SK-MEL-5 (cell line): ENCODE measurements around the gene NUP210L. TPM values are rescaled to one million over a fixed set of nuclear protein-coding genes. Genes with fewer than 3 reads are reported as not detected.

Experiments
- DNase-seq: peaks from one replicate; pipeline ENCODE4 v3.0.0-alpha.2; 2016; ENCODE audit warnings: low read depth, low spot score
- in situ Hi-C: cut with HindIII; loops from 2 replicates; pipeline ENCODE4 v1.10.0; 2016; ENCODE audit warnings: low sequenced_read_pairs, high pct_unique_total_duplicates, low pct_unique_long_range_greater_than_20kb
- total RNA-seq: library from RNA; depleted of rRNA; stranded (reverse); fragments of >200 nt; shearing (Covaris generic); gene quantifications from 2 replicates; pipeline ENCODE4 v1.2.3, GENCODE V29; 2014

The NUP210L gene
- total RNA-seq, 1 experiment from 2014 or later: not detected

DNA sequence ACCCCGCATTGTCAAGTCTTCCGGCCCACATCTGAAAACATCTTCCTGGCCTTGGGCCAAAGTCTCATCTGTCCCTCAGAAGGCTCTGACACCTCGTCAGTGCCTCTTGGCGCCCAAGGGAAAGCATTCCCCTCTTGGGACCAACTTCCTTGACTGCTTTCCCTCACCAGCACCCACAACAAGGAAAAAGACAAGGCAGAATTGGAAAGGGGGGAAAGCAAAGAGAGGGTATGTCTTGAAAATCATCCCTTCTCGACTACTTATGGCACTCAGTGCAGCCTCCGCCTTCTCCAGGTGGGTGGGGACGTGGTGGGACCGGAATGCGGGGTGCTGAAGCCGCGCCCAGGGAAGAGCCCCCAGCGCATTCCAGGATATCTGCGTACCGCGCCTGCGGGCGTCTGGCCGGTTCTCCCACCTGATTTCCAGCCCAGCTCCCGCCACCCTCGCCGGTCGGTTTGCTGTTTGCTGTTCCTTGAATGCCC lies 191.0 kb downstream of the NUP210L start:
- in situ Hi-C loops: no loop called here
- no peak for DNase-seq

DNA sequence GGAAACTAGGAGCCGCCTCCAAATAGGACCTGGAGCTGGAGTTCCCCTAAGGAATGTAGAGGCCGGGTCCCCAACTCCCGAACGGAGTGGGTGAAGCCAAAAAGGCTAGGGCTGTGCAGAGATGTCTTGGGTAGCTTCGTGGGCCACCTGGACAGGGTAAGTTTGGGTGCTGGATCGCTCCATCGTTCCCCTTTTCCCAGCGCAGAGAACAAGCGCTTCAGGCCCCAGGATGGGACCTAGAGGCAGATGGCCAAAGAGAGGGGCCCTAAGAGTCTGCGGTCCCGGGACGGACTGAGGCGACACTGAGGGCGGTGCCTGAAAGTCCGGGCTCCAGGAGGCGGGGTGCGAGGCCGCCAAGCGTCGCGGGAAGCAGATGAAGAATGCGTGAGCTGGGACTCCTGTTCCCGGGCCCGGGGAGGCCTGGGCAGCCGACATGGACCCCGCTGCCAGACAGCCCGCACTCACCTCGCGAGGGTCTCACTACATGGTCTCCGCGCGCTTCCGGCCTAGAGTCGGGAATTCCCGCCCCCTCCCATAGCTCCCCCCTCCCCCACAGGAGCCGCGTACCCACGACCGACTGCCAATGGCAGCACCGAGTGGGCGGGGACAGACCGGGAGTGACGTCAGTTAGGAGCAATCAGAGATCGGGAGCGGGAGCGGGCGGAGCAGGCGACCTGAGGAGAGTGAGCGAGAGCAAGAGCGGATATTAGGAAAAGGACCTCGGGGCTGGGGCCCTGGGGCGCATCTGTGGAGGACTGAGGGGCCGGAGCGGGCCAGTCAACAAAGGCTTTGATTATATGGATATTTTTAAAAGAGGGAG lies 191.6 kb downstream of the NUP210L start, which contains the start of gene SLC39A1:
SLC39A1 (minus strand) TSS at position 508 of the 820 bp plus-strand sequence. CDS start 822 bp downstream, outside the sequence.
- peak; percentile 99 for DNase-seq
- in situ Hi-C loops: no loop called here

DNA sequence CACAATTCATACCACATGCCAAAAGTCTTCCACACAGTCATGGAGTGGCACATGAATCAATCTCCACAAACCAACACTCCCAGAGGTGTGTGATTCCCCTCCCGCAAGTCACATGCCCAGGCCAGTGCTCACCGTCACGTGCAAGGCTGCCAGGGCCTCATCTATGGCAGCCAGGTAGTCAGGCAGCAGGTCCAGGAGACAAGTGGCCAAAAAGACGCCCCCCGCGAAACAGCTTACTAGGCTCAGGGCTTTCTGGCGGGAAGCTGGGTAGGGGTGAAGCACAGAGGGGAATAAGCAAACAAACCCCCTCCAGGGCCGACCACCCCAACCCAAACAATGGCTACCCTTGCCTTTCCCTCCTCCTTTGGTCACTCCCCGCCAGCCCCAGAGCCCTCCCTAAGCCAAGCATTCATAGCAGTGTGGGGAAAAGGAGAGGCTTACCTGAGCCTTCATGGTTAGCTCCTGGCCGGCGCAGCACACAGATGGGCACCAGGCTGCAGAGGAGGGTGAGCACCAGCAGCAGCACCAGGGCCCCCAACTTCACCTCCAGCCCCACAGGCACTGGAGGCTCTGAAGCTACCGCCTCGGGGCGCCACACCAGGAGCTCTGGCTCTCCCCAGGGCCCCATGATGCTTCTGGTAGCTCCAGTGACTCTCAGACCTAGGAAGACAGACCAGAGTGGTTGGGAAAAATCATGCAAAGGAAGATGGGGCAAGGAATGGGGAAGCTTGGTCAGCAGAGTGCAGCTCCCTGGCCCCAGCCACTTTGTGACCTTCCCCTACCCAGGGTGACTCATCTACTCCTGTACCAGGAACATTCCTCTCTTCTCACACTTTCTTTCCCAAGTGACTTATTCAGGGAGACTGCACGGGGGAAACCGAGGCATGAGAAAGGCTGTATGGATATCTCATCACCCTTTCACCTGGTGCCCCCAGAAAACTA lies 192.5 kb downstream of the NUP210L start:
- DNase-seq: peak; percentile 42
- in situ Hi-C loops: no loop called here

DNA sequence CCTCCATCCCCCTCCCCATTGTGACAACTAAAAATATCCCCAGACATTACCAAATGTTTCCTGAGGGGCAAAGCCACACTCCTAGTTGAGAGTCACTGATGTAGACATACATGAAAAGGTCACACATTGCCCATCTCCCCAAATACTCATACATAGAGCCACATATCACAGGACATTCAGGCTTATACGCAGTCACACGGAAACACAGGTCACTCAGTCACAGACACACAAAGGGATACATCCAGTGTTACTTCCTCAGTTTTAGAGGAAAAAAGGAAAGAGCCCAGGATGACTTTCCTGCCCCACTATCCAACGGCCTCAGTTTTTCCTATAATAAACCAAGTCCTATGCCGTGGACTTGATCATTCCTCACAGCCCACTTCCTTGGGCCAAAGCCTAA lies 193.5 kb downstream of the NUP210L start:
- no peak for DNase-seq
- in situ Hi-C loops: no loop called here

DNA sequence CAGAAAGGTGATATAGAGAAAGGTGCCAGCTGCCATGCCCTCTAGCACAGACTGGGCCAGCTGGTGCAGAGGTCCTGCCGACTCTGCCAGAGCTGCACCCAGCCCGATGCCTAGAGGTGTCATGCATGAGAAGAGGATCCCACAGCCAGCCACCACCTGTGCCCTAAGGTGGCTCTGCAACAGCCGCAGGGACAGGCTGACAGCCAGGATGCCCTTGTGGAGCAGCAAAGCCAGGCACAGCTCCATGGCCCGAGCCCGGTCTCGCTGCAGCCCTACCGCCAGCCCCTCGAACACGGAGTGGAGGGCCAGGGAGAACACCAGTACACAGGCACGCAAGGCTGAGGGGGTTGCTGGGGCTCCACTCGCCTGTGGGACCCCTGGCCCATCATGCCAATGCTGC lies 194.7 kb downstream of the NUP210L start:
- no peak for DNase-seq
- in situ Hi-C loops: no loop called here

DNA sequence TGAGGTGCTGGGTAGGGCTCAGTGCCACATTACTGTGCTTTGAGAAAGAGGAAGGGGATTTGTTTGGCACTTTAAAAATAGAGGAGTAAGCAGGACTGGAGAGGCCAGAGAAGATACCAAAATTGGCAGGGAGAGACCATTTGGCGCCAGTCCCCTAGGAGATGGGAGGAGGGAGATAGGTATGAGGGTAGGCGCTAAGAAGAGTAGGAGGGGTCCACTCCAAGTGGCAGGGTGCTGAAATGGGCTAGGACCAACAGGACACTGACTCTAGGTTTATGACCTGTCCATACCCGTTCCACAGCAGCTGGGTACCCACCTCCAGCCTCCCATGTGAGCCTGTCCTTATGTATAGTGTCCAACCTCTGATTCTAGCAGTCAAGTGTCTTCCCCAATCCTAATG lies 195.4 kb downstream of the NUP210L start:
- no peak for DNase-seq
- in situ Hi-C loops: no loop called here

DNA sequence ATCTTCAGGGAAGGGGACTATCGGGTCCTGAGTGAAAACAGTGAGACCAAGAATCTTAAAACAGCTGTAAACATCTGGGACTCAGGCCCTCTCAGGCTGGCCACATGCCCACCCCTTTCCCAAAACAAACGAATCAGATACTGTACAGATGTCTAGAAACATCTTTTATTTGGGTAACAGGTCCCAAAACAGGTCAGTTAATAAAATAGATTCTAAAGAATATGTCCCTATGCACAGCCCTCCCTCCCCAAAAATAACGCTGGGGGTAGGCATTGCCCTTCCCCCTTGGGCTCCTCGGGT lies 196.0 kb downstream of the NUP210L start:
- in situ Hi-C loops: no loop called here
- DNase-seq: no peak

DNA sequence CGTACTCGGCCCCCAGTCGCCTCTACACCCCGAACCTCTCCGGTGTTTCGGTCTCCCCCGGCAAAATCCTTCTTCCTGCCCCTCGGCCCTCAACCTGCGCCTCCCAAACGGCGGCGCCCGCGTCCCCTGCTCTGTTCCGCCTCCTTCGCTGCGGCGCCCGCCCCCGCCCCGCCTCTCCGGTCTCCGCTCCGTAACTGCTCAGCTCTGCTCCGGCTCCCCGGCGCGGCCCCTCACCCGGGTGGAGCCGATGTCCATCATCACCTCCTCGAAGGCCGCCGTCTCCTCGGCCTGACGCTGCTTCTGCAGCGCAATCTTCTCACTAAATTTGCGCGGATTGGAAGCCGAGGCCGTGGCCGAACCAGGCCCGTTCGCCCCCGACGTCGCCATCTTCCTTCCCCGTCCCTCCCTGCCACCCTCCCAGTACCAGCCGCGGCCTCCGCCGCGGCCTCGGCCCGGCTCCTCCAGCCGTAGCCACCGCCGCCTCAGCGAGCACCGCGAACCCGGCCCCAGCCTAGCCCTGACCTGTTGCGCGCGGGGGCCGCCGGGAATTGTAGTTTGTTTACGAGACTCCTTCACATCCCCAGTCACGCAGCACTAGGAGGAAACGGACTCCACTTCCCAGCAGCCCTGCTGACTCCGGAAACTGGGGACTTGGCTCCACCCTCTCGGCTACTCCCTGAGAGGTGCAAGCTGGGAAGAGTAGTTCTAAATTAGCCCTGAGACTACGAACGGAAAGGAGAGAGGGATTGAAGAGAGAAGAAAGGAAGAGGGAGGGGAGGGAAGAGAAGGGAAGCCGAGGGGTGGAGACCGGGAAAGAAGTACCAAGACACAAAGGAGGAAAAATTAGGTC lies 196.5 kb downstream of the NUP210L start, which contains the start of gene CRTC2:
CRTC2 (minus strand) TSS at position 502 of the 850 bp plus-strand sequence; CDS start at position 387, 115 bp downstream.
- in situ Hi-C loops: no loop called here
- peak; percentile 100 for DNase-seq

DNA sequence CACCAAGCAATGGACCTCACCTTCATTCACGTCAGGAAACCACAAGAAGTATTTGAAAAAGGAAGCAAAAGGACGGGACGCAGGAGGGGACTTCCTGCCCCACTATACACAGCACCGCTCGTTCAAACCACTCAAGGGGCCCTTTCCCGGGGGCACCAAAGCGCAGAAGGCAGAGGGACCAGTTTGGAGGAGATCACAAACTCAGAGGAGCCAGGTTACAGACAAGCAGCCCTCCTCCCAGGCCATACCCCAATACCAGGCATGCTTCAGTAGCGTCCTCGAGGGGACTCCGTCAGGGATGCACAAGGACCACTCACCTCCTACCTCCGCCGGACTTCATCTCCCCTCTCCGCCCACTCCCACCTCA lies 197.1 kb downstream of the NUP210L start:
- no peak for DNase-seq
- in situ Hi-C loops: no loop called here

DNA sequence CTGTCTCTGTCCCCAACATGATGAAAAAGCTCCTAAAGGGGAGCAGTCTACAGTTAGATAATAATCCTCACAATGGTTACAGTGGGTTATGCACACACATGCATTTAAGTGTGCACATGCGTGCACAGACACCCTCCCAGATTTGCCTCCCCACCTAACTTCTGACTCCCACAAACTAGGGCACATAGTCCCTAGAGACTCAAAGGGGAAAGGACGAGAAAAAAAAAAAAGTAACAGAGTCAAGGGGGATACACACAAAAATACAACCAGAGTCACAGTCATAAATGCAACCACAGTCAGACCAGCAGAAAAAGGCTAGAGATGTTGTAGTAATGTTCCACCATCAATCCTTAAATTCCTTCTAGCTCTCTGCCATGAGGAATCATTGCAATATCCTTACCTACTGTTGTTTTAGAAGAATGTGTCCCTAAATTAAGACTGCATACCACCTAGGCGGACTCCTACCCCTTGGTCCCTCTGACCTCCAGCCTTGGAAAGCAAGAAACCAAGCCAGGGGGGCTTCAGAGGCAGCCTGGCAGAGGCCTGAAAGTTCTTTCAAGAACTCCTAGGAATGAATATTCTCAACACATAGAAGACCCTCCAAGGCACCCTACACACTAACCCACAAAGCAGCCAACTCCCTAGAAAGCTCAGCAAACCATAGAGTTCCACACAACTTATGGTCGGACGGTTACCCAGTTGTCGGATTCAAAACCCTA lies 197.7 kb downstream of the NUP210L start:
- DNase-seq: no peak
- in situ Hi-C loops: no loop called here

DNA sequence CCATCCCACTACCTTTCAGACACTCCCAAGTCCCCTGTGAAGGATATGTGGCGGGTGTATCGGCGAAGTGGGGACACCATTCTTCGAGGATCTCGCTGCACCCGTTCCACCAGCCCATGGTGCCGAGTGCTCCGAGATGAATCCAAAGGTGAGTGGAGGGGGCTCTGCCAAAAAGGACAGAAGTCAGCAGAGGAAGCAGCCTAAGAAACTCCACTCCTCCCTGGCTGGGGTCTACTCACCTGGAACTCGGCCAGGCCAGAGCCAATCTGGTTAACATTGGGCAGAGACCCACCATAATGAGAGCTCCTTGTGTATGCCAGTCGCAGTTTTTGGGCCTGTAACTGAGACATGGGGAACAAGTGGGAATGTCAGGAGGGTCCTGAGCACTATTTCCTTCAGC lies 200.0 kb downstream of the NUP210L start:
- no peak for DNase-seq
- in situ Hi-C loops: no loop called here

DNA sequence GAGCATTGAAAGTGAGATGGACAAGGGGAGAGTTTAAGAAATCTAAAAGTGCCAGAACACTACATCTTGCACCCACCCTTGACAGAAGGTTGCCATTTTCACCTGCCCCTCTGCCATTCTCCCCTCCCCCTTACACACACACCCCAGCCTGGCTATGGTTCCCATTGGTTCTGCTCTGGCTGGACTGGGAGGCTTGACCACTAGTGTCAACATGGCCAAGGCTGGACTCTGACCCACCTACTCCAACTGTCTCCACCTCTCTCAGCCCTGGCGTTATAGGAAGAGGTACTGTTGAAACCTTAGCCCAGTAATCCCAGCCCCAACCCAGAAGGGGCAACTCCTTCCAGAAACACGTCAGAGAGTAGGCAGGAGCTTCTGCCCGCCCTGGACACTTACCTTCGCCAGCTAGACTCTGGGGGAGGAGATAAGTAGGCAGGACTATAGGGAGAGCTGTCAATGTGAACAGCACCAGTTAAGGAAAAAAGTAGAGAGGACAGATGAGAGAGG lies 201.0 kb downstream of the NUP210L start:
- in situ Hi-C loops: no loop called here
- no peak for DNase-seq

DNA sequence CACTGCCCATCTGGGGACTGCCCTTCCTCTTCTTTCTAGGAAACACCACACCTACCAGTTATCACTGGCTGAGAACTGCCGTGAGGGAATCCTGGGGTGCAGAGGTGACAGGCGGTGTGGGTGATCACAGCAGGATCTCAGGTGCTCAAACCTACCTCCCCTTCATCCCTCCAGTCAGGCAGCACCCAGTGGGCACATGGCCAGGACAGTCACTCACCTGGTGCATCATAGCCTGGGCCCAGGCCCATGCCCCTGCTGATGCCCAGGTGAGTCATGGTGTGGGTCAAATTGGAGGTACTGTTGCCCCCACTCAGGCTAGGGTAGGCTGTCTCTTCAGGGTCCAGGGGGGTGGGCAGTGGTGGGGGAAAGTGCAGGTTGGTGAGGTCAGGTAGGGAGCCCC lies 203.1 kb downstream of the NUP210L start:
- DNase-seq: no peak
- in situ Hi-C loops: no loop called here

DNA sequence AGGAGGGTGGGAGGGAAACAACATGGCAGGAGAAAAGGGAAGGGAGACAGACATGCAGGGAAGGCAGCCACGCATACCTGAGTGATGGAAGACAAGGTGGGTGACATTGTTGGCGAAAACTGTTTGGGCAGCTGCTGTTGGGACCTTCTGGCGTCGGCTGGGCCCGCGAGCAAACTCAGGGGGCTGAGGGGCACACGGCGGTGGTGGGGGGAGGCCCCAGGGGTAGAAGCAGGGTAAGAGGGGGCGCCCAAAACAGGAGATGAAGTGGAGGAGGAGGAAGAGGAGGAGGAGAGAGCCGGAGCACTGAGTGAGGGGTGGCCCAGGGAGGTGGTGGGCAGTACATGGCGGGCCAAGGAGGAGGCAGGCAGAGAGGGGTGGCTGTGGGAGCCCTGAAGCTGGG lies 203.7 kb downstream of the NUP210L start:
- no peak for DNase-seq
- in situ Hi-C loops: no loop called here

DNA sequence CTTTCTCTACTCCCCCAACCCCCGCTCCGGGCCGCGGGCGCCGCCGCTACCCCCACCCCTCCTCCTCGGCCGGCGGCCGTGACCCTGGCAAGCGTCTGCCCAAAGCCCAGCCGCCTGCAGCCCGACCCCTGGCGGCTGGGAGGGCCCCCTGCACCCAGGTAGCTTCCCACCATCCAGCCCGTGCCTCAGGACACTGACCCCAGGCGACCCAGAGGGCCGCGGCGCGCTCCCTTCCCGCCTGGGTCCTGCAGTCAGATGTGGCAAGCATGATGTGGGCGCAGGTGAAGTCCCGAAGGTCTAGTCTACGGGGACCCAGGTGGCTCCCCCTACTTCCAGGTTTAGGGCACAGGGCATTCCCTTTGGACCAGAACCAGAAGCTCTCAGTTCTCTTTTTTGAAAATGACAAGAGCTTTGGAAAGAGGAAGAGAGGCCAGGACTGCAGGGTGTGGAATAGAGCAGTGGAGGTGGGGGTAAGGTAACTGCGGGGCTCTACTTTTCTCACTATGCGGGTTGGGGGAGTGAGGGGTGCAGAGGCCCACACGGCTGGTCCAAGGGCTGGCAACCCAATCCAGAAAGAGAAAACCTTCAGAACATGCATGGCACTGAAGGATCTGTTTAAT lies 208.1 kb downstream of the NUP210L start, which contains the start of gene DENND4B:
DENND4B (minus strand) TSS at position 97 of the 620 bp plus-strand sequence. CDS start 2,344 bp downstream, outside the sequence.
- in situ Hi-C loops: no loop called here

More for the DNA sequence above, 208.1 kb downstream of the NUP210L start, which contains the start of gene DENND4B:
- peak; percentile 87 for DNase-seq
